ENCODE data around the gene C15orf39.

Gene C15orf39

DNA sequence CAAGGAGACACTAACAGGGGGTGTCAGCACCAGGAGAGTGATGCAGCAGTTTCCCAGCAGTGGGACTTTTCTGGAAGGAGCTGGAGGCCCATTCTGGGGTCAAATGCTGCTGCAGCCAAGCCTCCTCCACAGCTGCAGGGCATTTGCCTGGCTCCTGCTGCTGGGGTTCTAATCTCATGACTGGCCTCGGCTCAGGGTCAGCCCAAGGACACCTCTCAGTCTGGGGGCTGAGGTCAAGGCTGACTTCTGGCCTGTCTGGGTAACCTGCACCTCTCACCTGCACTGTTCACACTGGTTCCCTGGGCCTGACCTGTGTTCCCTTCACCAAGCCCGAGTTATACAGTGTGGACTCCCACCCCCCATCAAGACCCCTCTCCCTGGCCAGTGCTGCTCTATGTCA lies 10.4 kb upstream of the C15orf39 start:
- no peak for DNase-seq (ENCODE audit: low read depth)
- TF ChIP-seq, protein P1, sequence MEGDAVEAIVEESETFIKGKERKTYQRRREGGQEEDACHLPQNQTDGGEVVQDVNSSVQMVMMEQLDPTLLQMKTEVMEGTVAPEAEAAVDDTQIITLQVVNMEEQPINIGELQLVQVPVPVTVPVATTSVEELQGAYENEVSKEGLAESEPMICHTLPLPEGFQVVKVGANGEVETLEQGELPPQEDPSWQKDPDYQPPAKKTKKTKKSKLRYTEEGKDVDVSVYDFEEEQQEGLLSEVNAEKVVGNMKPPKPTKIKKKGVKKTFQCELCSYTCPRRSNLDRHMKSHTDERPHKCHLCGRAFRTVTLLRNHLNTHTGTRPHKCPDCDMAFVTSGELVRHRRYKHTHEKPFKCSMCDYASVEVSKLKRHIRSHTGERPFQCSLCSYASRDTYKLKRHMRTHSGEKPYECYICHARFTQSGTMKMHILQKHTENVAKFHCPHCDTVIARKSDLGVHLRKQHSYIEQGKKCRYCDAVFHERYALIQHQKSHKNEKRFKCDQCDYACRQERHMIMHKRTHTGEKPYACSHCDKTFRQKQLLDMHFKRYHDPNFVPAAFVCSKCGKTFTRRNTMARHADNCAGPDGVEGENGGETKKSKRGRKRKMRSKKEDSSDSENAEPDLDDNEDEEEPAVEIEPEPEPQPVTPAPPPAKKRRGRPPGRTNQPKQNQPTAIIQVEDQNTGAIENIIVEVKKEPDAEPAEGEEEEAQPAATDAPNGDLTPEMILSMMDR (IDR thresholded peaks at IDR 0.05; ENCODE audit: low read depth, low read length, missing control alignments) = no peak
- H3K4me3 ChIP-seq (ENCODE audit: low read depth, low read length) = no peak overlapping the region

GRCh38 chr15:75192307-75192706 lies 9.4 kb upstream of the C15orf39 start:
- no peak for DNase-seq (ENCODE audit: low read depth)
- H3K4me3 ChIP-seq (ENCODE audit: low read depth, low read length) = no peak overlapping the region
- TF ChIP-seq, protein P1 (IDR thresholded peaks at IDR 0.05; ENCODE audit: low read depth, low read length, missing control alignments) = no peak

DNA sequence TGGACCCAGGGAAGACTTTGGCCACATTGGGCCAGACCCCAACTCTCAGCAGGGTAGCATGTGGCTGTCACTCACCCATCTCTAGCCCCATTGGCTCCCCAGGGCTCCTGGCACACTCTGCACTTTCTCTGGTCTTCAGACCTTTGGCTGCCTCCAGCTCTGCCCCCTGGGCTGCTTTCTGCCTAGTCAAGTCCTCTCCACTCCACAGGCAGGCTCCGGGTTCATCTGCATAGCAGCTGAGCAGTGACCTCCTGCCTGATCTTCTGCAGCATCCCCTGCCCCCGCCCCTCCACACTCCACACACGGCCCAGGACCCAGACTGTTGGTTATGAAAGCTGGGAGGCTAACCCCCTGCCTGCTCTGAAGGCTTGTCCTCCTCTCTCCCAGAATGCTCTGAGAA lies 8.4 kb upstream of the C15orf39 start:
- H3K4me3 ChIP-seq (ENCODE audit: low read depth, low read length) = no peak overlapping the region
- no peak for DNase-seq (ENCODE audit: low read depth)
- TF ChIP-seq, protein P1 (IDR thresholded peaks at IDR 0.05; ENCODE audit: low read depth, low read length, missing control alignments) = no peak

- no peak overlapping the region for H3K4me3 ChIP-seq (ENCODE audit: low read depth, low read length)
- TF ChIP-seq, protein P1 (IDR thresholded peaks at IDR 0.05; ENCODE audit: low read depth, low read length, missing control alignments) = no peak
- DNase-seq (ENCODE audit: low read depth) = no peak
Observed at GRCh38 chr15:75193976-75194375, 7.7 kb upstream of the C15orf39 start.

- no peak overlapping the region for H3K4me3 ChIP-seq (ENCODE audit: low read depth, low read length)
- no peak for DNase-seq (ENCODE audit: low read depth)
- TF ChIP-seq, protein P1 (IDR thresholded peaks at IDR 0.05; ENCODE audit: low read depth, low read length, missing control alignments) = no peak
Observed at GRCh38 chr15:75194397-75194796, 7.3 kb upstream of the C15orf39 start.

GRCh38 chr15:75195122-75195765 lies 6.4 kb upstream of the C15orf39 start:
- TF ChIP-seq, protein P1 (IDR thresholded peaks at IDR 0.05; ENCODE audit: low read depth, low read length, missing control alignments) = no peak
- no peak overlapping the region for H3K4me3 ChIP-seq (ENCODE audit: low read depth, low read length)
- no peak for DNase-seq (ENCODE audit: low read depth)

- DNase-seq (ENCODE audit: low read depth) = no peak
- TF ChIP-seq, protein P1 (IDR thresholded peaks at IDR 0.05; ENCODE audit: low read depth, low read length, missing control alignments) = no peak
- H3K4me3 ChIP-seq (ENCODE audit: low read depth, low read length) = no peak overlapping the region
Observed at GRCh38 chr15:75195766-75196241, 5.9 kb upstream of the C15orf39 start.
